SH-SY5Y (cell line): ENCODE data around the gene KLF1.

Source experiments
- GATA2 ChIP-seq: IDR thresholded peaks from 2 replicates; pipeline ENCODE4 v1.6.1; 2011; ENCODE audit warnings: mild to moderate bottlenecking, low read depth, low read length
- GATA3 ChIP-seq: IDR thresholded peaks from 2 replicates; pipeline ENCODE4 v1.6.1; 2011; ENCODE audit warnings: low read depth, mild to moderate bottlenecking, low read length, moderate library complexity

- TF ChIP-seq GATA2 (no peak), GATA3 (no peak)
These were observed 22.0 kb downstream of the KLF1 start for GRCh38 chr19:12864721-12865715.
